PFSK-1 (cell line): ENCODE data around the gene IFNA6.

ENCODE experiments used
- FOXP2 ChIP-seq: optimal IDR thresholded peaks from 2 replicates; pipeline ENCODE3; 2011; ENCODE audit warnings: borderline replicate concordance, control low read depth, inconsistent platforms; ENCODE audit not compliant: insufficient read depth; ENCODE audit errors: extremely low read length, extremely low read depth
- POLR2AphosphoS5 ChIP-seq: IDR thresholded peaks from 2 replicates; pipeline ENCODE4 v1.6.1; 2012; ENCODE audit warnings: low read depth, mild to moderate bottlenecking, control low read depth, low read length, moderate library complexity
- SIN3A ChIP-seq: IDR thresholded peaks from 2 replicates; pipeline ENCODE4 v1.6.1; 2012; ENCODE audit warnings: mild to moderate bottlenecking, low read length, moderate library complexity, borderline replicate concordance; ENCODE audit not compliant: insufficient read depth
- TAF1 ChIP-seq: IDR thresholded peaks from 2 replicates; pipeline ENCODE4 v1.6.1; 2012; ENCODE audit warnings: low read length, control low read depth, borderline replicate concordance; ENCODE audit not compliant: insufficient read depth
- TF ChIP-seq, protein P1 (sequence below), 2 experiments: IDR thresholded peaks; 2 replicates each; pipeline versions ENCODE4 v1.6.1 to v1.8.0; 2011 to 2012; ENCODE audit warnings: low read depth in 2 of 2, low read length in 2 of 2, control low read depth in 1 of 2, inconsistent platforms in 1 of 2, mild to moderate bottlenecking in 1 of 2, moderate library complexity in 1 of 2; ENCODE audit not compliant: insufficient read depth in 1 of 2

The IFNA6 gene

DNA sequence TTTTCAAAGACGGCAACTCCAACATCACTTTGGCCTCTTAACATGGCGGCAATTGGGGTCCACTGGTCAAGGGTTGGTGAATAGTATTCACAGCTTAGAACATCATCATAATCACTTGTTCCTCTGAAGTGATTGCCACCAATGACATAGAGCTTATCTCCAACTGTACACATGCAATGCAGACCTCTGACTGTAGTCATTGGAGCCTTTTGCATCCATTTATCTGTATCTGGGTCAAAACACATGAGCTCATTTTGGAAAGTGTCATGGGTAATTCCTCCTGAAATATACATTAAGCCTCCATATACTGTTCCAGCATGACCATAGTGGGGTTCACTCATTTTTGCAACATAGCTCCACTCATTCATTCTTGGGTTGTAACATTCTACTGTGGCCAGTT, 17.5 kb downstream of the IFNA6 start:
- no peak for TF ChIP-seq POLR2AphosphoS5
- TF ChIP-seq, protein P1, sequence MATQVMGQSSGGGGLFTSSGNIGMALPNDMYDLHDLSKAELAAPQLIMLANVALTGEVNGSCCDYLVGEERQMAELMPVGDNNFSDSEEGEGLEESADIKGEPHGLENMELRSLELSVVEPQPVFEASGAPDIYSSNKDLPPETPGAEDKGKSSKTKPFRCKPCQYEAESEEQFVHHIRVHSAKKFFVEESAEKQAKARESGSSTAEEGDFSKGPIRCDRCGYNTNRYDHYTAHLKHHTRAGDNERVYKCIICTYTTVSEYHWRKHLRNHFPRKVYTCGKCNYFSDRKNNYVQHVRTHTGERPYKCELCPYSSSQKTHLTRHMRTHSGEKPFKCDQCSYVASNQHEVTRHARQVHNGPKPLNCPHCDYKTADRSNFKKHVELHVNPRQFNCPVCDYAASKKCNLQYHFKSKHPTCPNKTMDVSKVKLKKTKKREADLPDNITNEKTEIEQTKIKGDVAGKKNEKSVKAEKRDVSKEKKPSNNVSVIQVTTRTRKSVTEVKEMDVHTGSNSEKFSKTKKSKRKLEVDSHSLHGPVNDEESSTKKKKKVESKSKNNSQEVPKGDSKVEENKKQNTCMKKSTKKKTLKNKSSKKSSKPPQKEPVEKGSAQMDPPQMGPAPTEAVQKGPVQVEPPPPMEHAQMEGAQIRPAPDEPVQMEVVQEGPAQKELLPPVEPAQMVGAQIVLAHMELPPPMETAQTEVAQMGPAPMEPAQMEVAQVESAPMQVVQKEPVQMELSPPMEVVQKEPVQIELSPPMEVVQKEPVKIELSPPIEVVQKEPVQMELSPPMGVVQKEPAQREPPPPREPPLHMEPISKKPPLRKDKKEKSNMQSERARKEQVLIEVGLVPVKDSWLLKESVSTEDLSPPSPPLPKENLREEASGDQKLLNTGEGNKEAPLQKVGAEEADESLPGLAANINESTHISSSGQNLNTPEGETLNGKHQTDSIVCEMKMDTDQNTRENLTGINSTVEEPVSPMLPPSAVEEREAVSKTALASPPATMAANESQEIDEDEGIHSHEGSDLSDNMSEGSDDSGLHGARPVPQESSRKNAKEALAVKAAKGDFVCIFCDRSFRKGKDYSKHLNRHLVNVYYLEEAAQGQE (IDR thresholded peaks at IDR 0.05; ENCODE audit: insufficient read depth in 1 of 2, low read depth in 2 of 2, low read length in 2 of 2), result no peak
- no peak for TF ChIP-seq SIN3A
- no peak for TF ChIP-seq TAF1
- no peak for TF ChIP-seq FOXP2

- no peak for TF ChIP-seq FOXP2
- no peak for TF ChIP-seq SIN3A
- no peak for TF ChIP-seq TAF1
- TF ChIP-seq, protein P1 (IDR thresholded peaks at IDR 0.05; ENCODE audit: insufficient read depth in 1 of 2, low read depth in 2 of 2, low read length in 2 of 2), result no peak
- no peak for TF ChIP-seq POLR2AphosphoS5
Observed at GRCh38 chr9:21331676-21332402, 18.8 kb downstream of the IFNA6 start.

DNA sequence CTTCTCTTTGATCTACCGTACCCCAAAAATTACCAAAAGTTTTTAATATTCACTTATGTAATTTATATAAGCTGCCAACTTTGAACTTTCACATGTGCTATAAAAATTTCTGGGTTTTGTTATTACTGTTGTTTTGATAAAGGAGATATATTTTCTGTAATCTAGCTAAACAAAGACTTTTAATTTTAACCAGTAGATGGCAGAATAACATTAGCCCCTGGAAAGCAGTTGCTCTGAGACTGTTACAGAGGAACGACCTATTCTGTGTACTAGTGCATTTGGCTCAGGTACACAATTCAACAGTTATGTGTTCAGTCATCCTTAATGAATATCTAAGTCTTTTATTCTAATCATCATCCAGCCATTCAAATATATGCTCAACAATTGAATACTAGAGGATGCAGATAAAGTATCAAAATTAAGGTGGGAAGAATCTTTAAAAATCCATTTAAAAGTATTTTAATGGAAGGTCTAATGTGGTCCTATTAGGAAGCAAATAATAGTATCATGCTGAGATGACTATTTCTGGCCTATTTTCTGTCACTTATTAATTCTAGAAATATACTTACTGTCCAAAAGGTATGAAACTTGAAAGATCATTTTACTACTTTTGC, 24.1 kb downstream of the IFNA6 start:
- TF ChIP-seq SIN3A (no peak), POLR2AphosphoS5 (no peak), FOXP2 (no peak), TAF1 (no peak)
- TF ChIP-seq, protein P1 (IDR thresholded peaks at IDR 0.05; ENCODE audit: insufficient read depth in 1 of 2, low read depth in 2 of 2, low read length in 2 of 2), result no peak

- TF ChIP-seq FOXP2, result no peak
- no peak for TF ChIP-seq POLR2AphosphoS5
- TF ChIP-seq, protein P1 (IDR thresholded peaks at IDR 0.05; ENCODE audit: insufficient read depth in 1 of 2, low read depth in 2 of 2, low read length in 2 of 2), result no peak
- no peak for TF ChIP-seq TAF1
- TF ChIP-seq SIN3A, result no peak
Observed at GRCh38 chr9:21324047-21324446, 26.6 kb downstream of the IFNA6 start.
